Tibial nerve (tissue), 4 donors: Measurements from ENCODE around the gene COA1.

Experiments
- CTCF ChIP-seq, 5 experiments: fragments of 200-600 bp in 3 of 5; fragments of 450-650 bp in 2 of 5; sonication (generic) in 3 of 5; IDR thresholded peaks; one replicate each; pipeline ENCODE4 v1.5.1; 2016 to 2019; ENCODE audit warnings: antibody characterized with exemption in 5 of 5, mild to moderate bottlenecking in 3 of 5, moderate library complexity in 2 of 5
- EP300 ChIP-seq, 2 donors: sonication (generic); formaldehyde crosslinking; IDR thresholded peaks; one replicate each; pipeline ENCODE4 v1.6.1; 2017; ENCODE audit warnings: antibody characterized with exemption in 2 of 2, mild to moderate bottlenecking in 1 of 2

GRCh38 chr7:43703573-43703972 is 25.8 kb downstream of the COA1 start:
- TF ChIP-seq CTCF (IDR thresholded peaks at IDR 0.05) = no peak
- no peak for TF ChIP-seq EP300 (IDR thresholded peaks at IDR 0.05)
